HL-60 (cell line): ENCODE results near the gene CYP26A1.
"Not testable (repeated sequence)": the region's sequence is repeated elsewhere in the genome, so short reads cannot be mapped to it uniquely, and the experiment has no call there.

Source experiments
- GABPA ChIP-seq: IDR thresholded peaks from 2 replicates; pipeline ENCODE4 v1.6.1; 2012; ENCODE audit warnings: low read depth
- POLR2AphosphoS5 ChIP-seq: IDR thresholded peaks from 2 replicates; pipeline ENCODE4 v1.6.1; 2012; ENCODE audit warnings: low read depth
- TF ChIP-seq, protein P1 (sequence below): IDR thresholded peaks from 2 replicates; pipeline ENCODE4 v1.6.1; 2012; ENCODE audit warnings: low read depth; ENCODE audit not compliant: insufficient replicate concordance
- TF ChIP-seq, protein P2 (sequence below): IDR thresholded peaks from one replicate; pipeline ENCODE4 v1.5.1; 2011; ENCODE audit warnings: low read length, control low read depth, inconsistent platforms; ENCODE audit not compliant: insufficient read depth

DNA sequence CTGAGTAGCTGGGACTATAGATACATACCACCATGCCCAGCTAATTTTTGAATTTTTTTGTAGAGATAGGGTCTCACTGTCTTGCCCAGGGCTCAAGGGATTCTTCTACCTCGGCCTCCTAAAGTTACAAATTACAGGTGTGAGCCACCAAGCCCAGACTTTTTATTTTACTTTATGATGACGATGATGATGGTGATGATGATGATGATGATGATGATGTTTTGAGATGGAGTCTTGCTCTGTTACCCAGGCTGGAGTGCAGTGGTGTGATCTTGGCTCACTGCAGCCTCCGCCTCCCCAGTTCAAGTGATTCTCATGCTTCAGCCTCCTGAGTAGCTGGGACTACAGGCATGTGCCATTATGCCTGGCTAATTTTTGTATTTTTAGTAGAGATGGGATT is 27.5 kb downstream of the CYP26A1 start:
- TF ChIP-seq, protein P1, sequence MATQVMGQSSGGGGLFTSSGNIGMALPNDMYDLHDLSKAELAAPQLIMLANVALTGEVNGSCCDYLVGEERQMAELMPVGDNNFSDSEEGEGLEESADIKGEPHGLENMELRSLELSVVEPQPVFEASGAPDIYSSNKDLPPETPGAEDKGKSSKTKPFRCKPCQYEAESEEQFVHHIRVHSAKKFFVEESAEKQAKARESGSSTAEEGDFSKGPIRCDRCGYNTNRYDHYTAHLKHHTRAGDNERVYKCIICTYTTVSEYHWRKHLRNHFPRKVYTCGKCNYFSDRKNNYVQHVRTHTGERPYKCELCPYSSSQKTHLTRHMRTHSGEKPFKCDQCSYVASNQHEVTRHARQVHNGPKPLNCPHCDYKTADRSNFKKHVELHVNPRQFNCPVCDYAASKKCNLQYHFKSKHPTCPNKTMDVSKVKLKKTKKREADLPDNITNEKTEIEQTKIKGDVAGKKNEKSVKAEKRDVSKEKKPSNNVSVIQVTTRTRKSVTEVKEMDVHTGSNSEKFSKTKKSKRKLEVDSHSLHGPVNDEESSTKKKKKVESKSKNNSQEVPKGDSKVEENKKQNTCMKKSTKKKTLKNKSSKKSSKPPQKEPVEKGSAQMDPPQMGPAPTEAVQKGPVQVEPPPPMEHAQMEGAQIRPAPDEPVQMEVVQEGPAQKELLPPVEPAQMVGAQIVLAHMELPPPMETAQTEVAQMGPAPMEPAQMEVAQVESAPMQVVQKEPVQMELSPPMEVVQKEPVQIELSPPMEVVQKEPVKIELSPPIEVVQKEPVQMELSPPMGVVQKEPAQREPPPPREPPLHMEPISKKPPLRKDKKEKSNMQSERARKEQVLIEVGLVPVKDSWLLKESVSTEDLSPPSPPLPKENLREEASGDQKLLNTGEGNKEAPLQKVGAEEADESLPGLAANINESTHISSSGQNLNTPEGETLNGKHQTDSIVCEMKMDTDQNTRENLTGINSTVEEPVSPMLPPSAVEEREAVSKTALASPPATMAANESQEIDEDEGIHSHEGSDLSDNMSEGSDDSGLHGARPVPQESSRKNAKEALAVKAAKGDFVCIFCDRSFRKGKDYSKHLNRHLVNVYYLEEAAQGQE = not testable (repeated sequence)
- TF ChIP-seq, protein P2, sequence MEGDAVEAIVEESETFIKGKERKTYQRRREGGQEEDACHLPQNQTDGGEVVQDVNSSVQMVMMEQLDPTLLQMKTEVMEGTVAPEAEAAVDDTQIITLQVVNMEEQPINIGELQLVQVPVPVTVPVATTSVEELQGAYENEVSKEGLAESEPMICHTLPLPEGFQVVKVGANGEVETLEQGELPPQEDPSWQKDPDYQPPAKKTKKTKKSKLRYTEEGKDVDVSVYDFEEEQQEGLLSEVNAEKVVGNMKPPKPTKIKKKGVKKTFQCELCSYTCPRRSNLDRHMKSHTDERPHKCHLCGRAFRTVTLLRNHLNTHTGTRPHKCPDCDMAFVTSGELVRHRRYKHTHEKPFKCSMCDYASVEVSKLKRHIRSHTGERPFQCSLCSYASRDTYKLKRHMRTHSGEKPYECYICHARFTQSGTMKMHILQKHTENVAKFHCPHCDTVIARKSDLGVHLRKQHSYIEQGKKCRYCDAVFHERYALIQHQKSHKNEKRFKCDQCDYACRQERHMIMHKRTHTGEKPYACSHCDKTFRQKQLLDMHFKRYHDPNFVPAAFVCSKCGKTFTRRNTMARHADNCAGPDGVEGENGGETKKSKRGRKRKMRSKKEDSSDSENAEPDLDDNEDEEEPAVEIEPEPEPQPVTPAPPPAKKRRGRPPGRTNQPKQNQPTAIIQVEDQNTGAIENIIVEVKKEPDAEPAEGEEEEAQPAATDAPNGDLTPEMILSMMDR = not testable (repeated sequence)
- not testable (repeated sequence) for TF ChIP-seq POLR2AphosphoS5, GABPA
